HFF-Myc (cell line): ENCODE results near the gene PRKCA.

Source experiments
- DNase-seq: peaks from one replicate; pipeline ENCODE4 v3.0.0-alpha.2; 2011; ENCODE audit warnings: low read depth; ENCODE audit errors: extremely low read depth
- H3K4me3 ChIP-seq: replicated peaks from 2 replicates; pipeline ENCODE4 v1.5.1; 2011; ENCODE audit warnings: low read depth, mild to moderate bottlenecking, control low read depth, low read length
- CTCF ChIP-seq: IDR thresholded peaks from 2 replicates; pipeline ENCODE4 v1.5.1; 2012; ENCODE audit warnings: mild to moderate bottlenecking, low read depth, low read length, control low read depth; ENCODE audit errors: missing control alignments

PRKCA gene

DNA sequence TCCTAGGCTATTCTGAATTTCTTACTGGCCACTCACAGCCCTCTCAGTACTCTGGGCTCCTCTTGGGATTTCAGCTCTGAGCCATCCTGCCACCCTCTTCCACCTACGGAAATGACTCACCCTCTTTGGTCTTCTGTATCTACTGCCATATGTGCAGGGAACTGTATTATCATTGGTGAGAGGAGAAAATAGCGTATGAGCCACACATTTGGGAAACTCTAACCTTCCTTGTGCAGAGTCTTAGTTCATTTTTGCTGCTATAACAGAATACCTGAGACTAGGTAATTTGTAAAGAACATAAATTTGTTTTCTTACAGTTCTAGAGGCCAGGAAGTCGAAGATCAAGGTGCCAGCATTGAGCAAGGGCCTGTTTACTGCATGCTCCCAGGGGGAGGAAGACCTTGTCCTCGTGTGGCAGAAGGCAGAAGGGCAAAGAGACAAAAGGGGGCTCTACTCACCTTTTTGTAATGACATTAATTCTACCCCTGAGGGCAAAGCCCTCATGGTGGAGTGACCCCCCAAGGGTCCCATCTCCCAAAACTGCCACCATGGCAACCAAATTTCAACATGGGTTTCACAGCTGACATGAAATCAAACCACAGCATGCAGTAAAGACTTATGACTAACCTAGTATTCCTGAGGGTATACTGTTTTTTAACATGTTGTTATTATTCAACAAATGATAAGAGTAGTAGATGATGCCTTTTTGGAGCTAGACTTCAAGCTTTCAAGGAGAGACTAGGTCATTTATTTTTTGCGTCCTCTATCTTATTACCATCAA lies 191.8 kb downstream of the PRKCA start:
- no peak for TF ChIP-seq CTCF
- H3K4me3 ChIP-seq: no peak overlapping the region
- peak; percentile 84 for DNase-seq

DNA sequence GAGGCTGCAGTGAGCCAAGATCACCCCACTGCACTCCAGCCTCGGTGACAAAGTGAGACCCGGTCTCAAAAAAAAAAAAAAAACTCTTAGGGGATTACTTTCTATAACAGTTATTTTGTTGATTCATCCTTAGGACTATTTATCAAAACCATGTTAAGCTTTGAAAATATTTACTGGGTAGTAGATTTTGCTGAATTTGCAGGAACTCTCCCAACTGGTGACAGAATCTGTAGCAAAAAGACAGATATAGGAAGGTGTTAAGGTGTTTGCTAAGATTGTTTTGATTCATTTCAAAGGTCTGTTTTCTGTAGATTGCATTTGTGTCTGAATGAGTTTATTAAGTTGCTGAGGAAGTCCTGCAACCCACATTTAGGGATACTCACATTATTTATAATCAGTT lies 192.6 kb downstream of the PRKCA start:
- no peak overlapping the region for H3K4me3 ChIP-seq
- no peak for TF ChIP-seq CTCF
- no peak for DNase-seq

DNA sequence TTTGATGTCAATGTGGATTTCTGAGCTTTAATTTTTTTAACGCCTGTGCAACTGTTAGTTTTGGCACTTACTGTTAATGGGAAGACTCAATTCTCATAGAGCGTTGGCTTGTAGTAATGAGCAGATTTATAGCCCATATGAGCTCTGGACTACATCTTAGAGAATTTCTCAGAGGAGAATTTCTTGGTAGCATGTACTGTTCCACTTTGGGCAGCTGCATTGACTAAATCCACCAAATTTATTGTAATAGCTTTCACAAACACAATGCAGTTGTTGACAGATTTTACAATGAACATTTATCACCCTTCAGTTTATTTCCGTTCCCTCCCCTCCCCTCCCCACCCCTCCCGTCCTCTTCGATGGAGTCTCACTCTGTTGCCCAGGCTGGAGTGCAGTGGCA lies 193.9 kb downstream of the PRKCA start:
- H3K4me3 ChIP-seq: no peak overlapping the region
- DNase-seq: no peak
- TF ChIP-seq CTCF: no peak

- no peak for TF ChIP-seq CTCF
- no peak for DNase-seq
- H3K4me3 ChIP-seq: no peak overlapping the region
Measured at GRCh38 chr17:66498580-66498979, 196.2 kb downstream of the PRKCA start.

- H3K4me3 ChIP-seq: no peak overlapping the region
- no peak for TF ChIP-seq CTCF
- DNase-seq: no peak
Measured at GRCh38 chr17:66506641-66507040, 204.2 kb downstream of the PRKCA start.

GRCh38 chr17:66507103-66507923 lies 204.9 kb downstream of the PRKCA start:
- no peak overlapping the region for H3K4me3 ChIP-seq
- DNase-seq: no peak
- TF ChIP-seq CTCF: no peak
